Stimulated activated CD8-positive, alpha-beta memory T cell treated with anti-CD3 and anti-CD28 coated beads, Interleukin-7, amount 100 ng/mL, for 1 hour (primary cell): ENCODE data around the gene PLK5.
"Not testable (repeated sequence)": the region's sequence is repeated elsewhere in the genome, so short reads cannot be mapped to it uniquely, and the experiment has no call there.

Source experiments
- DNase-seq, 2 donors: peaks; one replicate each; pipeline ENCODE4 v3.0.0-alpha.2; 2020; ENCODE audit warnings: low read depth in 2 of 2

The PLK5 gene, protein sequence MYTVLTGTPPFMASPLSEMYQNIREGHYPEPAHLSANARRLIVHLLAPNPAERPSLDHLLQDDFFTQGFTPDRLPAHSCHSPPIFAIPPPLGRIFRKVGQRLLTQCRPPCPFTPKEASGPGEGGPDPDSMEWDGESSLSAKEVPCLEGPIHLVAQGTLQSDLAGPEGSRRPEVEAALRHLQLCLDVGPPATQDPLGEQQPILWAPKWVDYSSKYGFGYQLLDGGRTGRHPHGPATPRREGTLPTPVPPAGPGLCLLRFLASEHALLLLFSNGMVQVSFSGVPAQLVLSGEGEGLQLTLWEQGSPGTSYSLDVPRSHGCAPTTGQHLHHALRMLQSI

GRCh38 chr19:1523412-1524286 lies at the start of gene PLK5:
PLK5 (plus strand) TSS chr19:1524077; CDS start chr19:1526997, 2,920 bp downstream.
- no peak for DNase-seq

GRCh38 chr19:1474765-1475351 lies 49.0 kb upstream of the PLK5 start:
- DNase-seq = no peak

DNA sequence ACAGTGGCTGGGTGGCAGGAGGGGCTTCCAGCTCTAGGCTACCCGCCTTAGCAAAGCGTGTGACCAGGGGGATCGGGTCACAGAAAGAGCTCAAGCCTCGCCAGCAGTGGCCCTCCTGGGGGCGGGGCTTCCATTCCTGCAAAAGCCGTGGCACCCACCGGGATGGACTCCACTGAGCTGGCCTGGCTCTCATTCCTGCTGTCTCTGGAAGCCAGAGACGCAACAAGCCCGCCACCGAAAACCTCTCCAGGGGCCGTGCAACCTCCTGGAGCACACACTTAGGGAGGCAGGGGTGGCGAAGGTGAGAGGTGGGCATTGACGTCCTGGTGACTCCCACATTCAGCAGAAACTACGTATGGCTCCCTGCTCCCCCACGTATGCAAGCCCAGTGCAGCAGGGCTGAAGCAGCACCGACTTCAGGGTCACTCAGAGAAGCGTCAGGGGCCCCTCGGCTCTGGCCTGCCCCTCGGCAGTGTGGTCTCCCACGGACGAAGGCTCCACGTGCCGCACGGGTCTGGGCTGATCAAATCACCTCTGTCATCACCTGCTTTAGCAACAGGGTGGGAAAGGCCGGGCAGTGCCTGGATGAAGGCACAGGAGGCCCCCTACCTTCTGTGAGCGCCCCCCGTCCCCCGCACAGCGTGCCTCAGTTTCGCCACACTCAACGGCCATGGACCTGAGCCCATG lies 48.0 kb upstream of the PLK5 start:
- no peak for DNase-seq

DNA sequence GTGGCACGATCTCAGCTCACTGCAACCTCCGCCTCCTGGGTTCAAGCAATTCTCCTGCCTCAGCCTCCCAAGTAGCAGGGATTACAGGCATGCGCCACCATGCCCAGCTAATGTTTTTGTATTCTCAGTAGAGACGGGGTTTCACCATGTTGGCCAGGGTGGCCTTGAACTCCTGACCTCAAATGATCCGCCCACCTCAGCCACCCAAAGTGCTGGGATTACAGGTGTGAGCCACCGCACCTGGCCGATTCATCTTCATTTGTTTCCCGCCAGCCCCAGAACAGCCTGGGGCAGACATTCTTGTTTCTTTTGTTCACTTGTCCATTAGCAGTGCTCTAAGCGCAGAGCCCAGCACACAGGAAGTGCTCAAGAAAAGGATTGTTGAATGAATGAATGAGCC lies 46.8 kb upstream of the PLK5 start:
- DNase-seq = not testable (repeated sequence)

- DNase-seq = peak; percentile 82
Measured at GRCh38 chr19:1478934-1479707, 44.8 kb upstream of the PLK5 start, which contains the start of gene C19orf25. C19orf25 (minus strand) TSS chr19:1479215; CDS start chr19:1478903, 312 bp downstream.

GRCh38 chr19:1481224-1481892 lies 42.5 kb upstream of the PLK5 start:
- DNase-seq = no peak

DNA sequence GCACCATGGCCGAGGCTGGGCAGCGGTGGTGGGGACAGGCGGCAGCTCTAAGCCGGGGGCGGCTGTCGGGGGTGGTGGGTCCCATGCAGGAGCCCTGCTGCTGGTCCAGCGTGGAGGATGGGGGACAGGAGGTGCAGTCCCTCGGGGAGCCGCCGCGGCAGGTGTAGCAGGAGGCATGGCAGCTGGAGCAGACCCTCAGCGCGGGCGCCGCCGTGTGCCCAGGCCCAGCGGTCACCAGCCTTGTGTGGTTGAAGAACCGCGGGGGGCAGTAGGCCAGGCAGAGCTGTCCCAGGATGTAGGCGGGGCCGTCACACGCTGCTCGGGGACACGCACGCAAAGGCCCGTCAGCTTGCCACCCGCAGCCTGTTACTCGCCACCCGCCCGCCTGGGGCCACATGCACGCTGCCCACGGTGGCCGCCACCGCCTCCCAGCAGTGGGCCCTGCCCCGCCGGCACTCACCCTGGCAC lies 42.0 kb upstream of the PLK5 start:
- no peak for DNase-seq

DNA sequence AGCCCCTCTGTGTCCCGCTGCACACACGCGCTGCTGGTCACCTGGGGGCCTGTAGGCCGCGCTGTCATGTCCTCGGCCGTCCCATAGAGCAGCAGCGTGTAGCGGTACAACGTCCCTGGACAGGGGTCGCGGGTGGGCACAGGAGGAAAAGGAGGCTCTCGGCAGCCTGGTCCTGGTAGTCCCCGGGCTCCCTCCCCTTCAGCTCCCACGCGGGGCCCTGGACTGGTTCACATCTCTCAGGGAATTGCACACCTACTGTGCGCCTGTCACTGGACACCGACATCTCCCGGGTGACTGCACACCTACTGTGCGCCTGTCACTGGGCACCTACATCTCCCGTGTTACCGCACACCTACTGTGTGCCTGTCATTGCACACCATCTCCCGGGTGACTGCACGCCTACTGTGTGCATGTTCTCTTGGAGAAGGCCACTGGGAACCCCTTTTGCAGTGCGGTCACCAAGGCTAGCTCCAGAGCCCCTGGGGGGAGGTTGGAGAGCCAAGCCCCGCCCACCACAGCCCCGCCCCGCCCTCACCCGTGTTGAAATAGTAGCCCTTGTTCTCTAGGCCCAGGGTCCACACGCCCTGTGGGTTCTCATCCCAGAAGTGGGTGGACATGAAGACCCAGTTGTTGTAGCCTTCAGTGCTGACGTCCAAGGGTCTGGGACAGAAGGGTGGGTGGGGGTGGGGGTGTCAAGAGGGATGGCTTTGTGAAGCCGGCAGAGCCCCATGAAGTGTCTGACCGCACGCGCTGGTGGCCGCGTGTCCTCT lies 41.3 kb upstream of the PLK5 start:
- no peak for DNase-seq

GRCh38 chr19:1483131-1483978 lies 40.5 kb upstream of the PLK5 start:
- DNase-seq = no peak

- DNase-seq = no peak
Measured at GRCh38 chr19:1483979-1484428, 39.9 kb upstream of the PLK5 start.

GRCh38 chr19:1486720-1487575 lies 36.9 kb upstream of the PLK5 start:
- DNase-seq = no peak

GRCh38 chr19:1487576-1488281 lies 36.1 kb upstream of the PLK5 start:
- DNase-seq = no peak

DNA sequence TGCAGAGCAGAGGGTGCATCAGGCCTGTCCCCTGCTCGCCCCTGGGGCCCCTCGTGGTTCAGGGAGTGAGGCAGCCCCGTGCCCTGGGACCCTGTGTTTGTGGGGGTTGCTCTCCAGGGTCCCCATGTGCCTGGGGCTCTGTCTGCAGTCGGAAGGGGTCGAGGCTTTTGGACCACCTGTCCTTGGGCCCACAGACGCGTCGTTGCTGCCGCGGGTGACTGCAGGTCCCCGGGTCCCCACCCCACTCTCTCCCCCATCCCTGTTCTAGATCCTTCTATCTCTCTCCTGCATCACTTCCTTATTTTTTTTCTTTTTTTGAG lies 35.6 kb upstream of the PLK5 start:
- DNase-seq = no peak

DNA sequence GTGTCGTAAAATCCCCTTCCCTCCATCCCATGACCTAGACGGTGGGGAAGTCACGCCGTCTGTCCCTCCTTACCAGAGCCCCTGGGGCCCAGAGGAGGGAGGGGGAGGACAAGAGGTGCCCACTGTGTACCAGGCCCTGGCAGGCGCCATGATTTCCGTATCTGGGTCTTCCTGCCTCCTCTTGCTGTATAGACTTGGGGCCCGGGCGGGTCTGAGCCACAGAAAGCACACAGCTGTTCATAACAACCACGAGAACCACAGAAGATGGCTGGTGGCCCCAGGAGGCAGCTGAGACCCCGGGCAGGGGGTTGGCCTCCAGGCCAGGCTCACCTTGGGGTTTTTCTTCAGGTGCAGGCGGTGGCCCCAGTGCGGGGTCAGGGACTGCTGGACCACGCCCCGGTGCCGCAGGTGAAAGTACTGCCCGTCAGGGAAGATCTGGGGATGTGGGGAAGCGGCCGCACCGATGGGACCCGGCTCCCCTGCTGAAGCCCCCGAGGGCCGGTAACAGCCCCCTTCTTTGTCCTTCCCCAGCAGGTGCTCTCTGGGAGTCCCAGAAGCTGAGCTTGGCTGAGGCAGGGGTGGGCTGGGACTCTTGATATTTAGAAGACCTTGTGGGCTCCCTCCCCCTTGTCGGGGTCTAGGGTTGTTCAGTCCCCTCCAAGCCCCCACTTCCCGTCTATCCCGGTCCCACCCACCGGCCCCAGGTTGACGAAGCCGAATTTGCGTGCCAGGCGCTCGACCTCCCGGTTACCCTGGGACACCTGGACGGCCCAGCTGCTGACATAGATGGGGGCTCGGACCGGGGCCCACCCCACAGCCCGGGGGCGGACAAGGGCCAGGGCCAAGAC lies 34.2 kb upstream of the PLK5 start:
- no peak for DNase-seq

DNA sequence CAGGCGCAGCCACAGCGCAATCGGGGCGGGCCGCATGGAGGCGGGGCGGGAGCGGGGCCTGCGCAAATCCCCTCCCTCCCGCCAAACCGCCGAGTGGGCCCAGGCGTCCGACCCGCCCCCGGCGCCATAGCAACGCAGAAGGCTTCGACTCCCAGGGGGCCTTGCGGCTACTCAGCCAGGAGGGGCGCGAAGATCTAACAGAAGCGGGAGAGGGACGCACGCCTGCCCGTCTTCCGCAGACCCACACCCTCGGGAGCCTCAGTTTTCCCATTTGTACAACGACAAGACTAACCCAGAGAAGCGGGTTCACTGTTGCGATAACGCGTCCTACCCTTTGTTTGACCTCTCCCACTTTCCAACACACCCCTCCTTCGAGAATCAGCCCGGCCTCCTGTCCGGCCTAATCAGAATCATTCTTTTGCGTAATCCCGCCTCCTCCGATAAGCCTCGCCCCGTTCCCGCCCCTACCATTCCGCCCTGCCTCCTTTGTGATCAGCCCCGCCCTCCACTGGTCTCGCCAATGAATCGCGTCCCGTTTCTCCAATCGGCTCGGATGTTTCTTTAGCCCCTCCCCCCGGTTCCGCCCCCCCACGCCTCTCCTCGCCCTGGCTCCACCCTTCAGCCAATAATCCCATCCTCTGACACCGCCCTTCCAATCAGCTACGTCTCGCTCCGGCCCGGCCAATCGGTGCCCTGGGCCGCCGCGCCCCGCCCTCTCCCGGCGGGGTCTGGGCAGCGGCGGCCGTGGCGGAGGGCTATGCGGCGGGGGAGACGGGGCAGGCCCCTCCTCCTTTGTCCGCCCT lies 33.4 kb upstream of the PLK5 start, which contains the start of gene PCSK4:
TSS of gene PCSK4 (minus strand) at position 40 of the 803 bp plus-strand sequence. CDS start at position 36, 4 bp downstream.
- peak; percentile 94 to 98 for DNase-seq
